Immature natural killer cell (primary cell): ENCODE data around the gene WDR93. TPM values are rescaled to one million over a fixed set of nuclear protein-coding genes. Genes with fewer than 3 reads are reported as not detected.

ENCODE experiments used
- DNase-seq, 3 donors: peaks; one replicate each; pipeline ENCODE4 v3.0.0; 2022; ENCODE audit warnings: mixed read lengths in 1 of 3
- H3K27ac Mint-ChIP-seq, 6 donors: one replicate each; pipeline ENCODE4 v1.8.0; 2020; ENCODE audit warnings: mixed read lengths in 6 of 6, mild to moderate bottlenecking in 5 of 6, inconsistent platforms in 4 of 6, moderate library complexity in 3 of 6
- H3K27me3 Mint-ChIP-seq, 3 donors: one replicate each; pipeline ENCODE4 v1.8.0; 2020 to 2021; ENCODE audit warnings: low read depth in 3 of 3, mild to moderate bottlenecking in 3 of 3, mixed read lengths in 3 of 3, moderate library complexity in 3 of 3, inconsistent platforms in 1 of 3
- H3K36me3 Mint-ChIP-seq, 3 donors: one replicate each; pipeline ENCODE4 v1.8.0; 2020; ENCODE audit warnings: mixed read lengths in 3 of 3, inconsistent platforms in 2 of 3, mild to moderate bottlenecking in 2 of 3
- H3K4me1 Mint-ChIP-seq, 2 donors: one replicate each; pipeline ENCODE4 v1.8.0; 2020; ENCODE audit warnings: inconsistent platforms in 2 of 2, mild to moderate bottlenecking in 2 of 2, mixed read lengths in 2 of 2, moderate library complexity in 1 of 2
- H3K4me3 Mint-ChIP-seq, 5 donors: one replicate each; pipeline ENCODE4 v1.8.0; 2020; ENCODE audit warnings: mild to moderate bottlenecking in 5 of 5, mixed read lengths in 5 of 5, inconsistent platforms in 3 of 5, moderate library complexity in 3 of 5
- H3K9me3 Mint-ChIP-seq, 6 donors: one replicate each; pipeline ENCODE4 v1.8.0; 2020; ENCODE audit warnings: mild to moderate bottlenecking in 6 of 6, mixed read lengths in 6 of 6, inconsistent platforms in 4 of 6, moderate library complexity in 3 of 6
- polyA plus RNA-seq, 3 donors: library from polyadenylated mRNA; unstranded; fragments of 300-500 nt; fragmentation: Illumina TruSeq; gene quantifications; one replicate each; pipeline ENCODE4 v1.2.3, GENCODE V29; 2021

The WDR93 gene
- polyA plus RNA-seq, 3 donors from 2014 or later = 0.16 to 0.46 TPM; not detected in 1

GRCh38 chr15:89790206-89790605 lies 99.6 kb downstream of the WDR93 start:
- Mint-ChIP-seq H3K27ac (no peak overlapping the region), H3K9me3 (peaks cover 0 to 3% (median 0%) of the 10 kb centered on the region in 6 donors), H3K27me3 (peaks cover 2 to 10% (median 5%) of the 10 kb centered on the region in 3 donors), H3K4me3 (no peak overlapping the region), H3K4me1 (no peaks in the 10 kb centered on the region), H3K36me3 (no peaks in the 10 kb centered on the region)
- DNase-seq = no peak

DNA sequence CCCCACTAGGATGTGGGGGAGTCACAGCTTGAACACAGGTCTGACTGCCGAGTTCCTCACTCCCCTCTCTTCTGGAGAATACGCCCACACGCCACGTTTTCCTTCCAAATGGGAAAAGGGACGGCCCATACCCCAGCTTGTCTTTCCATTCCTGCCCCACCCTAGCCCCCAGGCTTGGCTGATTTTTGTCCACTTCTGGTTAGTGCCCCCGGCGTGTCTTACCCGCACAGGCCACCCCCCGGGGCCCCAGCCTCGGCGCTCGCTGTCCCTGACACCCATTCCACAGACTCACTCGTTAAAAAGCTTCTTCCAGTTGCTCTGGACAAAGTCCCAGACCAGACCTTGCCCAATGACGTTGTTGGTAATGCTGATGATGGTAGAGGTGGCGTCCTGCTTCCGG lies 100.0 kb downstream of the WDR93 start:
- DNase-seq = no peak
- H3K4me3 Mint-ChIP-seq = no peak overlapping the region
- H3K9me3 Mint-ChIP-seq = peaks cover 0 to 3% (median 0%) of the 10 kb centered on the region in 6 donors
- H3K27ac Mint-ChIP-seq = no peak overlapping the region
- H3K27me3 Mint-ChIP-seq = peaks cover 2 to 11% (median 5%) of the 10 kb centered on the region in 3 donors
- H3K36me3 Mint-ChIP-seq = no peaks in the 10 kb centered on the region
- no peaks in the 10 kb centered on the region for H3K4me1 Mint-ChIP-seq

GRCh38 chr15:89792106-89792805 lies 101.6 kb downstream of the WDR93 start:
- Mint-ChIP-seq H3K9me3 (peaks cover 0 to 9% (median 1%) of the 10 kb centered on the region in 6 donors), H3K4me3 (no peak overlapping the region), H3K27me3 (peaks cover 2 to 11% (median 5%) of the 10 kb centered on the region in 3 donors), H3K4me1 (no peaks in the 10 kb centered on the region), H3K36me3 (no peaks in the 10 kb centered on the region), H3K27ac (no peak overlapping the region)
- no peak for DNase-seq

Other genes starting within 250 kb of the WDR93 start
- not detected for gene RHCG, start 194.2 kb upstream of the WDR93 start, polyA plus RNA-seq
- under 1 TPM in 1 of 3 donors, not detected in 2; 0.10 TPM for gene TICRR, start 115.3 kb upstream of the WDR93 start, polyA plus RNA-seq
- under 1 TPM in 1 of 3 donors, not detected in 2; 0.16 TPM for gene KIF7, start 35.3 kb upstream of the WDR93 start, polyA plus RNA-seq
- gene PLIN1, start 11.4 kb upstream of the WDR93 start, polyA plus RNA-seq = not detected
- 1 to 10 TPM; 3.1 to 5.9 (median 5.3) TPM for gene PEX11A, start 57 bp upstream of the WDR93 start, polyA plus RNA-seq
- gene MESP1, start 60.4 kb downstream of the WDR93 start, polyA plus RNA-seq = 1 to 10 TPM; 1.8 to 5.4 (median 4.5) TPM
- not detected for gene MESP2, start 85.5 kb downstream of the WDR93 start, polyA plus RNA-seq
- 1 to 10 TPM in 1 of 3 donors, under 1 TPM in 2; 0.42 to 4.3 (median 0.59) TPM for gene ANPEP, start 124.0 kb downstream of the WDR93 start, polyA plus RNA-seq
- 10 to 100 TPM; 23.7 to 38.5 (median 32.2) TPM for gene AP3S2, start 203.2 kb downstream of the WDR93 start, polyA plus RNA-seq
- gene ARPIN, start 222.1 kb downstream of the WDR93 start, polyA plus RNA-seq = under 1 TPM in 1 of 3 donors, not detected in 2; 0.23 TPM